Activated naive CD8-positive, alpha-beta T cell treated with anti-CD3 and anti-CD28 coated beads, Interleukin-2, amount 10 ng/mL, durations not matched to agents 7 days and 5 days (primary cell): ENCODE data around the gene ERVMER34-1. TPM values are rescaled to one million over a fixed set of nuclear protein-coding genes. Genes with fewer than 3 reads are reported as not detected.

Source experiments
- ATAC-seq: fragments of 150-1000 bp; cut with Tn5 transposase; one replicate; pipeline ENCODE4 v1.10.0; 2021; ENCODE audit warnings: low read depth, moderate library complexity
- POLR2A ChIA-PET: fragments of 350-600 bp; sonication (Branson Sonifier 250); formaldehyde crosslinking; loops from one replicate; lab custom pipeline; 2021; ENCODE audit warnings: antibody characterized with exemption; lab: Charles Lee
- DNase-seq: peaks from one replicate; pipeline ENCODE4 v3.0.0; 2021
- H3K27ac Mint-ChIP-seq: one replicate; pipeline ENCODE4 v1.8.0; 2022; ENCODE audit warnings: mild to moderate bottlenecking, mixed read lengths
- H3K27me3 Mint-ChIP-seq: one replicate; pipeline ENCODE4 v1.8.0; 2022; ENCODE audit warnings: mild to moderate bottlenecking, moderate library complexity, mixed read lengths
- H3K36me3 Mint-ChIP-seq: one replicate; pipeline ENCODE4 v1.8.0; 2021; ENCODE audit warnings: mild to moderate bottlenecking, mixed read lengths
- H3K4me1 Mint-ChIP-seq: one replicate; pipeline ENCODE4 v1.8.0; 2021; ENCODE audit warnings: mixed read lengths
- H3K4me3 Mint-ChIP-seq: one replicate; pipeline ENCODE4 v1.8.0; 2022; ENCODE audit warnings: mild to moderate bottlenecking, moderate library complexity, mixed read lengths
- H3K9me3 Mint-ChIP-seq: one replicate; pipeline ENCODE4 v1.8.0; 2021; ENCODE audit warnings: mixed read lengths
- total RNA-seq, 2 experiments: library from RNA; stranded (reverse); gene quantifications; one replicate each; pipeline ENCODE4 v1.2.3, GENCODE V29; 2021

The ERVMER34-1 gene, protein sequence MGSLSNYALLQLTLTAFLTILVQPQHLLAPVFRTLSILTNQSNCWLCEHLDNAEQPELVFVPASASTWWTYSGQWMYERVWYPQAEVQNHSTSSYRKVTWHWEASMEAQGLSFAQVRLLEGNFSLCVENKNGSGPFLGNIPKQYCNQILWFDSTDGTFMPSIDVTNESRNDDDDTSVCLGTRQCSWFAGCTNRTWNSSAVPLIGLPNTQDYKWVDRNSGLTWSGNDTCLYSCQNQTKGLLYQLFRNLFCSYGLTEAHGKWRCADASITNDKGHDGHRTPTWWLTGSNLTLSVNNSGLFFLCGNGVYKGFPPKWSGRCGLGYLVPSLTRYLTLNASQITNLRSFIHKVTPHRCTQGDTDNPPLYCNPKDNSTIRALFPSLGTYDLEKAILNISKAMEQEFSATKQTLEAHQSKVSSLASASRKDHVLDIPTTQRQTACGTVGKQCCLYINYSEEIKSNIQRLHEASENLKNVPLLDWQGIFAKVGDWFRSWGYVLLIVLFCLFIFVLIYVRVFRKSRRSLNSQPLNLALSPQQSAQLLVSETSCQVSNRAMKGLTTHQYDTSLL
- total RNA-seq, result not detected

DNA sequence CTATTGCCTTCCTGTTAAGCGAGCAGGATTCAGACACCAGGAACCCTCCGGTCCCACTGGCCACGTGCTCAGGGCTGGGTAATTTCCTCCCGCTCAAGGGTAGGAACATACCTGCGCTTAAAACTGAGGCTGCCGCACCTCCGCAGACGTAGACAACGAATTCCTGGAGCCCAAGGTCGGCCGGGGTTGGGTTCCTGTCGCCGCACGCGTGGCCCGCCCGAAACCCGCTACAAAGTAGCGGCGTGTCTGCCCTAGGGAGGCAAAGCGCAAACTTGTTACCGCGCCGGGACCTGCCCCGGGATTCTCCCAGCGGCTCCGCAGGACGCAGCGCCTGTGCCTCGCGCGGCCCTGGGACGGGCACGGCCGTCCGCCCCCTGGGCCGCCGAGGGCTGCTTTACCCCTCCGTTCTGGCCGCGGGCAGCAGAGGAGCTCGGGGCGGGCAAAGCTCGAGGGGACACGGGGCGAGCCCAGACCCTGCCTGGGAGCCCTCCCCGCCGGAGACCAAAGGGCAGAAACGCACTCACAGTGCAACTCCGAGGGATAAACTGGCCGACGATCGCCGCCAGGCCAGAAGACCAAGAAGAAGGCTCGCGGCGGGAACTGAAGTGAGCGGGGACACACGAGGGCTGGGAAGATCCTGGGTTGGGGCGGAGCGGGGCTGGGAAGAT, at the start of gene ERVMER34-1:
Gene ERVMER34-1, minus strand, starts transcription at position 607 of the 668 bp plus-strand sequence. CDS start 5,905 bp downstream, outside the sequence.
- Mint-ChIP-seq H3K27me3 (peaks cover 51% of the 10 kb centered on the region), H3K27ac (no peak within 1 kb of the TSS), H3K4me1 (peaks cover 2% of the 10 kb centered on the region), H3K9me3 (peaks cover 2% of the 10 kb centered on the region), H3K4me3 (peak within 1 kb of the TSS; percentile 64), H3K36me3 (no peaks in the 10 kb centered on the region)
- DNase-seq (peak; percentile 35), ATAC-seq (peak; percentile 61)
- POLR2A ChIA-PET, result no interaction called here

DNA sequence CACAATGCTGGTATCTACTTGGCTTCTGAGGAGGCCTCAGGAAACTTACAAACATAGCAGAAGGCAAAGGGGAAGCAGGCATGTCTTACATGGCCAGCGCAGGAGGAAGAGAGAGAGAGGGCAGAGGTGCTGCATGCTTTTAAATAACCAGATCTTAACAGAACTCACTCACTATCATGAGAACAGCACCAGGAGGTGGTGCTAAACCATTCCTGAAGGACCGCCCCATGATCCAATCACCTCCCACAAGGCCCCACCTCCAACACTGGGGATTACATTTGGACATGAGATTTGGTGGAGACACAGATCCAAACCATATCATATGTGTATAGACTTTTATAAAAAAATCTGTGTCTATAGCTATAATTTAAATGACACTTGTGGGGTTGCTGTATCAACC, 48.6 kb upstream of the ERVMER34-1 start:
- POLR2A ChIA-PET, result no interaction called here
- H3K27me3 Mint-ChIP-seq, result peaks cover 6% of the 10 kb centered on the region

DNA sequence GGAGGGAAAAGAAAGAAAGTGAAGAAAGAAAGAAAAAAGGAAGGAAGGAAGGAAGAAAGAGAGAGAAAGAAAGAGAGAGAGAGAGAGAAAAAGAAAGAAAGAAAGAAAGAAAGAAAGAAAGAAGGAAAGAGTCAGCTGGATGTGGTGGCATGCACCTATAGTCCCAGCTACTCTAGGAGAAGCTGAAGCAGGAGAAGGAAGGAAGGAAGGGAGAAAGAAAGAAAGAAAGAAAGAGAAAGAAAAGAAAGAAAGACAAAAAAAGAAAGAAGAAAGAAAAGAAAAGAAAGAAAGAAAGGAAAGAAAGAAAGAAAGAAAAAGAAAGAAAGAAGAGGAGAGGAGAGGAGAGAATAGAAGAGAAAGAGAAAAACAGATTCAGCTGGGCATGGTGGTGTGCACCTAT, 44.3 kb upstream of the ERVMER34-1 start:
- peaks cover 2% of the 10 kb centered on the region for H3K27me3 Mint-ChIP-seq
- POLR2A ChIA-PET, result no interaction called here
- DNase-seq (no peak), ATAC-seq (no peak)
- no peak overlapping the region for H3K4me3 Mint-ChIP-seq
- no peaks in the 10 kb centered on the region for H3K4me1 Mint-ChIP-seq
- peaks cover 1% of the 10 kb centered on the region for H3K9me3 Mint-ChIP-seq
- no peak overlapping the region for H3K27ac Mint-ChIP-seq
- no peaks in the 10 kb centered on the region for H3K36me3 Mint-ChIP-seq

More for the DNA sequence above, 48.6 kb upstream of the ERVMER34-1 start:
- peaks cover 4% of the 10 kb centered on the region for H3K9me3 Mint-ChIP-seq
- DNase-seq (no peak), ATAC-seq (no peak)
- no peaks in the 10 kb centered on the region for H3K4me1 Mint-ChIP-seq
- no peaks in the 10 kb centered on the region for H3K36me3 Mint-ChIP-seq
- H3K27ac Mint-ChIP-seq, result no peak overlapping the region
- no peak overlapping the region for H3K4me3 Mint-ChIP-seq

DNA sequence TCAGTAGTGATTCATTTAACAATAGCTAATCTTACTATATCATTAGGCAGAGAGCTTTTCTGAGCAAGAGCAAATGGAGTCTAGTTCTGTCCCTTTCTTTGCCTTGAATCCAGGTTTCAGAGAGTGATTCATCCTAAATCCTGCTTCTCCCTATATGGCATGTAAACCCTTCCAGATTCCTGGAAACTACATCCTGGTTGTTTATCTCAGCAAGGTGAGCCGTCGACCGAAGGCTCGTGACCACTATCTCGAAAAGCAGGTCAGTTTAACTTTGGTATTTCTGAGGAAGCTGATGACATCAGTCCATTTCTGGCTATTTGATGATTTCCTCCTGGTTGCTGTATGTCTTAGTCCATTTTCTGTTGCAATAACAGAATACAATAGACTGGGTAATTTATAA, 40.7 kb upstream of the ERVMER34-1 start:
- Mint-ChIP-seq H3K27ac (no peak overlapping the region), H3K9me3 (peaks cover 1% of the 10 kb centered on the region), H3K4me1 (no peaks in the 10 kb centered on the region), H3K36me3 (no peaks in the 10 kb centered on the region), H3K27me3 (peaks cover 4% of the 10 kb centered on the region), H3K4me3 (no peak overlapping the region)
- POLR2A ChIA-PET, result no interaction called here
- DNase-seq, result no peak
- ATAC-seq, result no peak

DNA sequence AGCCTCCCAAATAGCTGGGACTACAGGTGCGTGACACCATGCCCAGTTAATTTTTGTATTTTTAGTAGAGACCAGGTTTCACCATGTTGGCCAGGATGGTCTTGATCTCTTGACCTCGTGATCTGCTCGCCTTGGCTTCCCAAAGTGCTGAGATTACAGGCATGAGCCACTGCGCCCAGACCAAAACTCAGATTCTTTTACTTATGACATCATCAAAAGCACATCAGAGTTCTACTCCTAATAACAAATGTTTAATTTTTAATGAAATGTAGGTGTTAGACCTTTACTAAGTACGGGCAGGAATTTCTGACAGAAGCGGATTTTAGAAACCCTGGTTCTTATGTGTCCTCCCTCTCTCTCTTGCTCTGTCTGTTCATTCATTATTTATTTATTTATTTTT, 38.5 kb upstream of the ERVMER34-1 start:
- ATAC-seq, result no peak
- H3K27me3 Mint-ChIP-seq, result peaks cover 4% of the 10 kb centered on the region
- H3K4me1 Mint-ChIP-seq, result no peaks in the 10 kb centered on the region
- POLR2A ChIA-PET, result no interaction called here
- no peak overlapping the region for H3K4me3 Mint-ChIP-seq
- no peak overlapping the region for H3K27ac Mint-ChIP-seq
- no peaks in the 10 kb centered on the region for H3K36me3 Mint-ChIP-seq
- no peak for DNase-seq
- H3K9me3 Mint-ChIP-seq, result peaks cover 1% of the 10 kb centered on the region

DNA sequence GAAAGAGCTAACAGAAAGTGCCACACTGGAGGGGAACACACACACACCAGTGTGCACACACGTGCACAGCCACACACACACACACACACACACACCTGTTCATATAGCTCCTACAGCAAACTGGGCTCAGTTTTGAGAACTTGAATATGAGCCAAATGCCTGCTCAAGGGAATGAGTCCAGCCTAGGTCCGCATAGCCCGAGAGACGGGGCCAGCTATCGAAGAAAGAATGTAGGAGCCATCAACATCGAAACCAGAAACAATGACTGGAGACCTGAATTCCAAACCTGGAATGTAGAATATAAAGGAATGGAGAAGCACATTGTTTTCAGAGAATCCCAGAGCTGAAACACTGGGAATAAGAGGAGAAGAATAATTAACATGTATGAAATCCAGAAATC, 37.6 kb upstream of the ERVMER34-1 start:
- no peak overlapping the region for H3K27ac Mint-ChIP-seq

DNA sequence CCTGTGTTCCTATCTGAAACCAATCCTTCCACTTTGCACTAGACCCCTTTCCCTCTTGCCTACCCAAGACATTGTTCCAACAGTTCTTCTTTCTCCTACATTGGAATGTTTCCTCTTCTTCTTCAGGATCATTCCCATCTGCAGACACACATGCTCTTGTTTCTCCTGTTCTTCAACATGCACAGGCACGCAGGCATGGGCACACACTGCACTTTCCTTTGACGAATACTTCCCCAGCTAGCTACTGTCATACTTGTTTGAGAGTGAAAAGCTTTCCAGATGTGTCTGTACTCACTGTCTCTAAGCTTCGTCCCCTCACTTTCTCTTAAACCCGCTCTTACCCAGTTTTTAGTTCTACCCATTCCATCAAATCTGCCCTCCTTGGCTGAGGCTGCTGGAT, 31.8 kb upstream of the ERVMER34-1 start:
- Mint-ChIP-seq H3K27me3 (no peaks in the 10 kb centered on the region), H3K36me3 (no peaks in the 10 kb centered on the region), H3K4me3 (no peak overlapping the region), H3K4me1 (no peaks in the 10 kb centered on the region), H3K9me3 (peaks cover 2% of the 10 kb centered on the region), H3K27ac (no peak overlapping the region)
- POLR2A ChIA-PET, result no interaction called here
- DNase-seq (no peak), ATAC-seq (no peak)

More for the DNA sequence above, 37.6 kb upstream of the ERVMER34-1 start:
- peaks cover 1% of the 10 kb centered on the region for H3K9me3 Mint-ChIP-seq
- DNase-seq, result no peak
- no peaks in the 10 kb centered on the region for H3K4me1 Mint-ChIP-seq
- no peaks in the 10 kb centered on the region for H3K36me3 Mint-ChIP-seq
- no peak overlapping the region for H3K4me3 Mint-ChIP-seq
- ATAC-seq, result no peak
- H3K27me3 Mint-ChIP-seq, result peaks cover 4% of the 10 kb centered on the region
- POLR2A ChIA-PET, result no interaction called here

DNA sequence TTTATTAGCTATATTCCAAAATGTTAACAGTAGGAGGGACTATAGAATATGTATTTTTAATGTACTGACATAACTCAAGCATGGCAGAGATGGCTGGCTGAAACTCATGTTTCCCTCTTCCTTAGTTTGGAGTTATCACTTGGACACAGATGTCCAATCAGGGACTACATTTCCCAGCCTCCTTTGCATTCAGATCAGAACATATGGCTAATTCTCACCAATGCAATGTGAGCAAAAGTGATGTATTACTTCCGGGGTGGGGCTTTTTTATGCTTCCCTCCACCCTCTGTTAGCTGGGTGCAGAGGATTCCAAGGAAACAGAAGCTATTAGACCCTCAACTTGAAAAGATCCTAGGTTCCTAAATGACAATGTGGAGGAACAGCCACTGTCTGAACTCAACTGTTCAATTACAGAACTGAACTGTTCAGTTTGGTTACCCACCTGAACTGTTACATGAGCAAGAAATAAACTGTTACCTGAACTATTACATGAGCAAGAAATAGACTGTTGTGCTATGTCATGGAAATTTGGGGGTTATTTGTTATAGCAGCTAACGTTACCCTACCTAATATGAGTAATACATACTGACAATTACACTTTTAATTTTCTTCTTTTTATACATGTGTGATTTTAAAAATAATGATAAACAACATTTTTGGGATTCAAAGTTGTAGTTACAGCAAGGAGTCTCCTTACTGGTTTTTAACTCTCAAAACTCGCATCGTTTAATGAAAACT, 29.6 kb upstream of the ERVMER34-1 start:
- no peak overlapping the region for H3K27ac Mint-ChIP-seq
- ATAC-seq, result no peak
- H3K4me3 Mint-ChIP-seq, result no peak overlapping the region
- POLR2A ChIA-PET, result no interaction called here
- H3K36me3 Mint-ChIP-seq, result no peaks in the 10 kb centered on the region
- H3K9me3 Mint-ChIP-seq, result peaks cover 2% of the 10 kb centered on the region
- no peaks in the 10 kb centered on the region for H3K27me3 Mint-ChIP-seq
- no peak for DNase-seq
- no peaks in the 10 kb centered on the region for H3K4me1 Mint-ChIP-seq

DNA sequence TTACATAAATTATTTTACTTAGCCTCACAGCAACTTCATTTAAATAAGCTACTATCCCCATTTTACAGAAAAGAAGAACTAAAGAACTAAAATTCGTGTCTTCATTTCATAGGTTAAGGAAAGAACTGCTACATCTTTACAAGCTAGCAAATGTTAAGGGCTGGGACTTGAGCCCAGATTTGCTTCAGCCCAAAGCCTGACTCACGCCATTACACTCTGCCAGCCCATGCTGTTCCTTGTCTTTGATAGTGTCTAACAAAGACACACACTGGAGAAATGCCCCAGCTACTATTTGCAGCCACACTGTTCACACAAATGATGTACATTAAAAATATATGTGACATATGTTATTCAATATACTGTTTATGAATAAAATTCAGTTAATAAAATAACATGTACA, 29.0 kb upstream of the ERVMER34-1 start:
- no peaks in the 10 kb centered on the region for H3K4me1 Mint-ChIP-seq
- ATAC-seq (no peak), DNase-seq (no peak)
- no peak overlapping the region for H3K4me3 Mint-ChIP-seq
- POLR2A ChIA-PET, result no interaction called here
- no peak overlapping the region for H3K27ac Mint-ChIP-seq
- no peaks in the 10 kb centered on the region for H3K27me3 Mint-ChIP-seq
- peaks cover 2% of the 10 kb centered on the region for H3K9me3 Mint-ChIP-seq
- no peaks in the 10 kb centered on the region for H3K36me3 Mint-ChIP-seq

DNA sequence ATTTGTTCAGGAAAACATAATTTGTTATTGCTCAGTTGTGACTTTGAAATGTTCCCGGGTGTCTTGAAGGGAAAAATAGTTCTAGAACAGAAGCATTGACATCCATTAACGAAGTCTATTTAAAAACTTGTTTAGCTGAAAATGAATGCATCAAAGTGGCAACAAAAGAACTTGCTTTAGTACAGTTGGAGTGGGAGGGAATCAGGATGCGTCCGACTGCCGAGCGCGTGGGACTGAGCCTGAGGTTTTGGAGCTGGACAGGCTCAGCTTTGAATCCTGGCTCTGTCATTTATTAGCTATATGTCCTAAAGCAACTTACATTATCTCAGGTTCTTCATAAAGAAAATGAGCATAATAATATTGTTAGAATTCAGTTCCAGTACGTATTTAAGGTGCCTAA, 9.0 kb upstream of the ERVMER34-1 start:
- Mint-ChIP-seq H3K9me3 (no peaks in the 10 kb centered on the region), H3K27ac (no peak overlapping the region), H3K4me3 (no peak overlapping the region), H3K4me1 (no peaks in the 10 kb centered on the region), H3K36me3 (no peaks in the 10 kb centered on the region), H3K27me3 (peaks cover 16% of the 10 kb centered on the region)
- DNase-seq (no peak), ATAC-seq (no peak)
- POLR2A ChIA-PET, result no interaction called here

DNA sequence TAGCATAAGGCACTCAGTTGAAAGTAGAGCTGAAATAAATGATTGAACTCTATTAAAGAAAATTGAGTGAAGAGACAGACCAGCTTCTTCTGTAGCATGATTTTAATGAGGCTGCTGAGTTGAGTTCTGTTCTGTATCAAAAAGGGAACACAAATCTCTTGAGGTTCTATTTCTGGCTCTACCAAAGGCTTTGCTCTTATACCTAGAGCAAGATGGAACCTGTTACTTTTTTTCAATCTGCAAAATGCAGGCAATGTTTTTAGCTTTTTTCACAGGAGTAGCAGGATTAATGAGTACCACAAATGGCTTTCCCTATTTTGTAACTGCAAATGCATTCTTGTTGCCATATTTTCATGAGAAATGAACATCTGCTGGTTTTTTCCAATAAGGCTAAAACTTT, 4.2 kb upstream of the ERVMER34-1 start:
- POLR2A ChIA-PET, result no interaction called here
- DNase-seq (no peak), ATAC-seq (no peak)
- H3K27ac Mint-ChIP-seq, result no peak overlapping the region
- peaks cover 2% of the 10 kb centered on the region for H3K4me1 Mint-ChIP-seq
- no peaks in the 10 kb centered on the region for H3K9me3 Mint-ChIP-seq
- no peak overlapping the region for H3K4me3 Mint-ChIP-seq
- H3K27me3 Mint-ChIP-seq, result peaks cover 49% of the 10 kb centered on the region
- no peaks in the 10 kb centered on the region for H3K36me3 Mint-ChIP-seq

DNA sequence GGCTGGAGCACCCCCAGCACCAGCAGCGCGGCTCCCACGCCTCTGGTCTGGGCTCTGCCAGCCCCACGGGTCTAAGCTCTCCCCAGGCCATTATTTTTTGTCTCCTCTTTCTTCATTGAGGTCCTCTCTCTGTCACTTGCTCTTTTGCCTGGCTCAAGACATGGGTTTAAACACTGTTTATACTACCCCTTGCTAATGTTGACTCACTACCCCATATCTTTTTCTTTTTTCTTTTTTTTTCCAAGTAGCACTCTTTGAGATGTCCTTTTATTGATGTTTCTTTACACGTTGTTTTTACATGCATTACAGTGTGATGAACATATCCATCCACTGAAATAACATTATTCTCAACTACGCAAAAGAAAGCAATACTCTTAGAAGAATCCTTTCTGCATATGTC, 1.7 kb upstream of the ERVMER34-1 start:
- Mint-ChIP-seq H3K9me3 (peaks cover 2% of the 10 kb centered on the region), H3K36me3 (no peaks in the 10 kb centered on the region), H3K27me3 (peaks cover 49% of the 10 kb centered on the region), H3K27ac (no peak overlapping the region), H3K4me3 (no peak overlapping the region), H3K4me1 (peaks cover 2% of the 10 kb centered on the region)
- POLR2A ChIA-PET, result no interaction called here
- no peak for DNase-seq
- no peak for ATAC-seq

DNA sequence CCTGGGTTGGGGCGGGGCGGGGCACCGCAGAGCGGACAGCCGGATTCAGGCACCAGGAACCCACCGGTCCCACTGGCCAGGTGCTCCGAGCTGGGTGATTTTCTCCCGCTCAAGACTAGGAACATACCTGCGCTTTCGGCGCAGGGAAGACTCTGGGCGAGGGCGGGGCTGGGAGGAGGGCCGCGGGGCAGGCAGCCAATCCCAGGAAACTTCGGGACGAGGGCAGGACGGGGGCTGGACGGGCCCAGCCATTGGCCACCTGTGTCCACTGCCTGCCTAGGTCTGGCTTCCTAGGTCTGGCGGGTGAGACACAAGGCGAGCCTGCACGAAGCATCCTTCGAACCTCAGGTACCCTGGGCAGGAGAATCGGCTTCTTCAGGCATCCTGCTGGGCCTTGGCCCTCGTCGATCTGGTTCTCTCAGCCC, 274 bp upstream of the ERVMER34-1 start:
- no peak overlapping the region for H3K27ac Mint-ChIP-seq
- no peak for ATAC-seq
- H3K27me3 Mint-ChIP-seq, result peaks cover 51% of the 10 kb centered on the region
- peaks cover 2% of the 10 kb centered on the region for H3K4me1 Mint-ChIP-seq
- POLR2A ChIA-PET, result no interaction called here
- no peak for DNase-seq
- peak overlapping the region; percentile 64 for H3K4me3 Mint-ChIP-seq
- peaks cover 2% of the 10 kb centered on the region for H3K9me3 Mint-ChIP-seq
- H3K36me3 Mint-ChIP-seq, result no peaks in the 10 kb centered on the region
